IPS DF 19.7 (cell line): ENCODE data around the gene CYB5RL.

Experiments used
- DNase-seq: peaks from one replicate; pipeline ENCODE4 v3.0.0-alpha.2; 2013; ENCODE audit warnings: low read depth, low spot score

CYB5RL gene

DNA sequence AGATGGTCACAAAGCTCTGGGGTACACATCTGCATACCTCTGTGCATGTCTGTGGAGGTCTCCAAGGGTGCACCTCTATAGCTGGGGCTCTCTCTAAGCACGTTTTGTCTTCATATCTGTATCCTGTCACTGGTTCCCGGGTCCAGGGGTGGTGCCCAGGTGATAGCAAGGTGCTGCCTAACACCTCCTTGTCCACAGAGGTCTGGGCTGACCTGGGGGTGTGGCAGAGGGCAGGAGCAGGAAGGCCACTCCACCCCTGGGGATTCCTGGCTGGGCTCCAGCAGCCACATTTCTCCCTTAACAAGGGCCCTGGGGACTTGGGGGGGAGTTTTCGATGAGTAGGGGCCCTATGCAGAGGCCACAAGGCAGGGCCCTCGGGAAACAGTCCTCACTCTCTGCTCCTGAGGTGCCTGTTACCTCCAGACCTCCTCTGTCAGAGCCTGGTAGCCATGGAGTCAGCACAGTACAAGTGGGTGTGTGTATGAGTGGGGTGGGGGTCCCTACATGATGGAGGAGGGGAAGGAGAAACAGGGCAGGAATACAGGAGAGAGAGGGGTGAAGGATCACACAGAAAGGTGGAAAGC, 40.0 kb downstream of the CYB5RL start:
- no peak for DNase-seq

DNA sequence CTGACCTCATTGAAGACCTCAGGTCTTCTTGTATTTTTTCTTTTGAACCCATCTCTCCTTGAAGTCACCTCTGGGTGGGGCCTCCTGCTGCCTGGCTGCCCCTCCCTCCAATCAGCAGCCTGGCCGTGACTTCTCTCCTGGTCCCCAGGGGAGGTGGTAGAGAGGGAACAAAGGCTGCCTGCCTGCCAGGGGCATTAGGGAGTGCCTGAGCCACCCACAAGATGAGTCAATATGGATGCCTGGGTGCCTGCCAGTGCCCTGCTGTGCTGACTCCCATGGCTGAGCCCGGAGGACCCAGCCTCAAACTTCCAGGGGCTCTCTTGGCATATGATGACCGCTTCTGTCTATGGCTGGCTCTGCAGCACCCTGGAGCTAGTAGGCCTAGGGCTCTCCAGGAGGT, 41.8 kb downstream of the CYB5RL start:
- DNase-seq: no peak

GRCh38 chr1:54157401-54157800, 42.4 kb downstream of the CYB5RL start:
- DNase-seq: no peak

DNA sequence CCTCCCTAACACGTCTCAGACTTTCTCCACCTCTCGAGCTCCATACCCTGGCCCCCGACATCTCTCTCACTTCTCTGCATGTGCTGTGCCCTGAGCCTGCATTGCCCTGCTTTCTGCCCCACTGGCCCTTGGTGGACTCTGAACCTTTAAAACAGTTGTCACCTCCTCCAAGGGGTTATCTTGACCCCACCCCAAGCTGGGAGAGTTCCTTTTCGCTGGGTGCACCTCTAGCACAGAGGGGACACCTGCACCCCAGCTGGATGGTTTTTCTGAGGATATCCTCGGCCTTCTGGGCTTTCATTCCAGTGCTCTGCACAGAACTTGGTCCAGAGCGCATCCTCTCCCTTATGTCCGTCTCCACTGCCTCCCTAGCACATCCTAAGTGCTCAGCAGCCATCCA, 42.8 kb downstream of the CYB5RL start:
- DNase-seq: no peak

DNA sequence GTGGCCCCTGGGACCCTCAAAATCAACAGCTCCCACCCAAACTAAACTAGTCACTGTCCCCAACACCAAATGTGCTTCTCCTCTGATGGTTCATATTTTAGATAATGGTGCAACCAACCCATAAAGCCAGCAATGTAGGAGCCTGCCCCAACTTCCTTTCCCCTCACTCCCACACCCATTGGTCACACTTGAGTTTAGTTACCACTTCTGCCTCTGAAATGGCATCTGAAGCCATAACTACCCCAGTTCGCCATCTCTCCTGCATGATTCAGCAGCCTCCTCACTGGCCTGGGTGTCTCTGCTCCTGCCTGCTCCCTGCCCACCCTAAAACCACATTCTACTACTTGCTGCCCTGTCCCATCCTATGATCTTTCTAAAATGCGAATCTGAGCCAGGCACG, 43.6 kb downstream of the CYB5RL start:
- no peak for DNase-seq

- DNase-seq: no peak
These were observed 46.0 kb downstream of the CYB5RL start for GRCh38 chr1:54153535-54154439.

- DNase-seq: no peak
These were observed 47.1 kb downstream of the CYB5RL start, which contains the start of gene CDCP2 for GRCh38 chr1:54152696-54153095. Gene CDCP2, minus strand, starts transcription at chr1:54153000. Its CDS starts 78 bp downstream, at chr1:54152922.

GRCh38 chr1:54151013-54151412, 48.8 kb downstream of the CYB5RL start:
- no peak for DNase-seq
